Bronchial epithelial cell (primary cell): ENCODE measurements around the gene LMCD1. TPM values are rescaled to one million over a fixed set of nuclear protein-coding genes. Genes with fewer than 3 reads are reported as not detected.

Experiments
- DNase-seq: peaks from one replicate; pipeline ENCODE4 v3.0.0-alpha.2; 2010; ENCODE audit warnings: low read depth
- FAIRE-seq: peaks from 2 replicates; lab custom pipeline; 2011; peaks lifted over from hg19 to GRCh38; lab: Jason Lieb, UNC
- H3K27me3 ChIP-seq: 2 replicates; pipeline ENCODE4 v1.5.1; 2011; ENCODE audit warnings: low read length; ENCODE audit not compliant: control insufficient read depth, insufficient read depth
- H3K36me3 ChIP-seq: 2 replicates; pipeline ENCODE4 v1.5.1; 2011; ENCODE audit warnings: low read length; ENCODE audit not compliant: control insufficient read depth, insufficient read depth
- H3K4me3 ChIP-seq: 2 replicates; pipeline ENCODE4 v1.5.1; 2011; ENCODE audit warnings: mild to moderate bottlenecking, low read depth, low read length, control low read depth
- total RNA-seq: library from RNA; depleted of rRNA; stranded (reverse); fragments of >200 nt; gene quantifications from 2 replicates; pipeline ENCODE4 v1.2.1, GENCODE V29; 2014
- TF ChIP-seq, protein P1 (sequence below): IDR thresholded peaks from 2 replicates; pipeline ENCODE4 v1.5.1; 2011; ENCODE audit warnings: mild to moderate bottlenecking, moderate library complexity, low read length, control low read depth, inconsistent platforms; ENCODE audit not compliant: insufficient read depth, severe bottlenecking

Gene LMCD1
- total RNA-seq, 1 donor from 2014 or later, result 2.6 TPM

DNA sequence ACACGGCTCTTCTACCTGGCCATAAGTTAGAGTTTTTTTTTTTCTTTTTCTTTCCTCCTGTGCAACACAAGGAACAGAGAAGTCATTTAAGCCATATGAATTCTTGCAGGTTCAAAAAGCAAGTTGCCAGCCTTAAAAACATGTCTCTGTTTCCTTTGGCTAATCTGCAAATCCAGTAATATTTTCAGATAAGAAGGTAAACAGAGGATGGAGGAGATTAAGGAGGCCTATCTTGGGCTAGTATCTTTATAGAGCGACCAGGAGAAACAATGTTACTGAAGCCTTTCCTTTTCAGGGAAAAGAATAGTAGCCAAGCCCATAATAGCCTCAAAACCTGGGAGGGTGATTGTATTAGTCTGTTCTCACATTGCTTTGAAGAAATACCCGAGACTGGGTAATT lies 20.9 kb upstream of the LMCD1 start:
- no peak for DNase-seq
- TF ChIP-seq, protein P1, sequence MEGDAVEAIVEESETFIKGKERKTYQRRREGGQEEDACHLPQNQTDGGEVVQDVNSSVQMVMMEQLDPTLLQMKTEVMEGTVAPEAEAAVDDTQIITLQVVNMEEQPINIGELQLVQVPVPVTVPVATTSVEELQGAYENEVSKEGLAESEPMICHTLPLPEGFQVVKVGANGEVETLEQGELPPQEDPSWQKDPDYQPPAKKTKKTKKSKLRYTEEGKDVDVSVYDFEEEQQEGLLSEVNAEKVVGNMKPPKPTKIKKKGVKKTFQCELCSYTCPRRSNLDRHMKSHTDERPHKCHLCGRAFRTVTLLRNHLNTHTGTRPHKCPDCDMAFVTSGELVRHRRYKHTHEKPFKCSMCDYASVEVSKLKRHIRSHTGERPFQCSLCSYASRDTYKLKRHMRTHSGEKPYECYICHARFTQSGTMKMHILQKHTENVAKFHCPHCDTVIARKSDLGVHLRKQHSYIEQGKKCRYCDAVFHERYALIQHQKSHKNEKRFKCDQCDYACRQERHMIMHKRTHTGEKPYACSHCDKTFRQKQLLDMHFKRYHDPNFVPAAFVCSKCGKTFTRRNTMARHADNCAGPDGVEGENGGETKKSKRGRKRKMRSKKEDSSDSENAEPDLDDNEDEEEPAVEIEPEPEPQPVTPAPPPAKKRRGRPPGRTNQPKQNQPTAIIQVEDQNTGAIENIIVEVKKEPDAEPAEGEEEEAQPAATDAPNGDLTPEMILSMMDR, result no peak
- no peak overlapping the region for H3K4me3 ChIP-seq
- H3K27me3 ChIP-seq, result no peaks in the 10 kb centered on the region
- no peaks in the 10 kb centered on the region for H3K36me3 ChIP-seq
- FAIRE-seq, result no peak

DNA sequence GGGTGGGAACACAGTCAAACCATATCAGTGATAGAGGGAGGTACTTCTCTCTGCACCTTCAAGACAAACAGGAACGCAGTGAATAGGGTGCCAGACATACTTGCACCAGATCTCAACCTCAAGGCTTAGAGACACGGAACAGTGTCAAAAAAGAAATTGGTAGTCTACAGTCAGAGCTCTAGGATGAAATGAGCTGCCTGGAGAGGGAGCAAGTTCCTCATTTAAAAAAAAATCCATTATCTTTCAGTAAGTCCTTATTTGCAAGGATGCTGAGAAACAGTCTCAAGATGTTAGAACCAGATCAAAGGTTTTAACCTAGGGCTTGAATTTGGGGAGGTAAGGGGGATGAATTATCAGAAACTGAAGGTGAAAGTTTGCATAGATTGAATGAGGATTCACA lies 20.2 kb upstream of the LMCD1 start:
- Histone ChIP-seq H3K27me3 (no peaks in the 10 kb centered on the region), H3K4me3 (no peak overlapping the region), H3K36me3 (no peaks in the 10 kb centered on the region)
- DNase-seq, result no peak
- TF ChIP-seq, protein P1, result no peak
- FAIRE-seq, result no peak

DNA sequence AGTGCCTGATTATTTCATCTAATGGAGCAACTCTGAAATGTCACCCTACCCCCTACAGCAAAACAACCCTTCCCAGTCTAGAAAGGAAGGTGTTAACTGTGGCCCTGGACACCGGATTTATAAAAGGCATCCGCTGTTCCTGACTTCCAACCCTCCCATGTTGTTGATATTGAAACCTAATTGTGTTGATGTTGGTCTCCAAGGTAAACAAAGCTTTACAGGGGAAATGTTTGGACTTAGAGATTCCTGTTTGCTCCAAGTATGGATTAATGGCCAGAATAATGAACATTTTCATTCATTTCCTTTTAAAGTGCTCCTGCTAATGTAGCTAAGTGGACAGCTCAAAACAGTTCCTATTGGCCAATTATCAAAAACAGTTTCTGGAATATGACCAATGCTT lies 19.4 kb upstream of the LMCD1 start:
- TF ChIP-seq, protein P1, result no peak
- DNase-seq, result no peak
- Histone ChIP-seq H3K27me3 (no peaks in the 10 kb centered on the region), H3K36me3 (no peaks in the 10 kb centered on the region), H3K4me3 (no peak overlapping the region)
- FAIRE-seq, result no peak

DNA sequence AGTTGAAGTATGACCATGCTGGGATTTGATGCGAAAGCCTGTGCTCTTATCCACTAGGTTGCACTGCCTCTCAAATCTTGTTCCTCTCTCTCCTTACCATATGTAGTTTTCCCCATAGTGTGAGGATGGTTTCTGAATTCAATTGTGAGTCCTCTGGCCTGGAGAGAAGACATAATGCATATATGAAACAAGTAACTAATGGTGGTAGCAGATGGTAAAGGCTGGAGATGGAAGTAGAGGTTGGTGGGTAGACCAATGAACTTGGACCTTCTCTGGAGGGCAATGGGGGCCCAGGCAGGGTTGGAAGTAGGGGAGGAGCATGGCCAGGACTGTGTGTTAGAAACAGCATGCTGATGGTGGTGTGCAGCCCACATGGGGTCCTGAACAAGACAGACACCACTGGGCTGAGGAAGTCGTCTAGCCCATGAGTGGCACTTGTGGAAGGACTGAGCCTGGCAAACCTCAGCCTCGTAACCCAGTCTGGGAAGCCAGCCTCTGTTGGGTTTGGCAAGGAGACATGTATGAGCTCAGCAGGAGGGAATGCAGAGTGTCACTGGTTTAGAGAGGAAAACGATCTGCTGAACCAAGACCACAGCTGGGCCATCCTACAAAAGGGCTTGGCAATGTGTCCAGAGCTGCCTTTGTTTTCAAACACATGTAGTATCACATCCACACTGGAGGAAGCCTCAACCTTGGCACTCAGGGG lies 18.5 kb upstream of the LMCD1 start:
- FAIRE-seq (no peak), DNase-seq (peak; percentile 86)
- H3K27me3 ChIP-seq, result no peaks in the 10 kb centered on the region
- no peaks in the 10 kb centered on the region for H3K36me3 ChIP-seq
- no peak overlapping the region for H3K4me3 ChIP-seq
- TF ChIP-seq, protein P1, result no peak

DNA sequence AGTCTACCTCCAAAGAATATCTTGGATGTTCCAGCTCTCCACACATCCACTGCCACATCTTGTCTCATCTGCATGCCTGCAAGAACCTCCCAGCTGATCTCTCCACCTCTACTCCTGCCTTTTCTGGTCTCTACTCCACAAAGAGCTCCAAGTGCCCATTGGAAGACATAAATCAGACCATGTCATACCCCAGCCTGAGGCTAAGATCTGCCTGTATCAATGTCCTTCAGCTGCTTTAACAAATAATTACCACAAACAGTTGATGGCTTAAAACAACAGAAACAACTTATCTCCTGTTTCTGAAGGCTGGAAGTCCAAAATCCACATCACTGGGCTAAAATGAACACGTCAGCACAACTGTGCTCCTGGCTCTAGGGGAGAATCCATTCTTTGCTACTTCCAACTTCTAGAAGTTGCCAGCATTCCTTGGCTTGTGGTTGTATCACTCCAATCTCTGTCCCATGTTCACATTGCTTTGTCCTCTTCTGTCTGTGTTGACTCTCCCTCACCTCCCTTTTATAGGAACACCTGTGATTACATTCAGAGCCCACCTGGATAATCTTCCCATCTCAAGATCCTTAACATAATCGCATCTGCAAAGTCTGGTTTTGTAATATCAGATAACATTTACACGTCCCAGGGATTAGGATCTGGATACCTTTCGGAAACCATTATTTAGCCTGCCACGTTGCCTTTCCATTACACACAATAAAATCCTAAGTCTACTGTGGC lies 17.0 kb upstream of the LMCD1 start:
- Histone ChIP-seq H3K36me3 (no peaks in the 10 kb centered on the region), H3K4me3 (no peak overlapping the region), H3K27me3 (no peaks in the 10 kb centered on the region)
- DNase-seq (no peak), FAIRE-seq (no peak)
- TF ChIP-seq, protein P1, result no peak
